Measurements from ENCODE around the gene ABCC10.
"Not testable (repeated sequence)": the region's sequence is repeated elsewhere in the genome, so short reads cannot be mapped to it uniquely, and the experiment has no call there.

ABCC10 gene

GRCh38 chr6:43464337-43464736, 37.0 kb downstream of the ABCC10 start:
- no peaks in the 10 kb centered on the region for H3F3A ChIP-seq (ENCODE audit: low read depth)
- H3K79me2 ChIP-seq (ENCODE audit: insufficient read depth, low read length), result no peaks in the 10 kb centered on the region
- no peaks in the 10 kb centered on the region for H3K27me3 ChIP-seq (ENCODE audit: insufficient read depth, low read length, poor library complexity, severe bottlenecking)
- H3K4me3 ChIP-seq (ENCODE audit: low read length, poor library complexity, severe bottlenecking), result no peak overlapping the region
- H3K4me2 ChIP-seq (ENCODE audit: low read depth, low read length, poor library complexity, severe bottlenecking), result no peak overlapping the region
- no peak overlapping the region for H2AFZ ChIP-seq (ENCODE audit: low read length)
- H3K9ac ChIP-seq (ENCODE audit: low read depth, low read length, poor library complexity, severe bottlenecking), result no peak overlapping the region
- H3K9me2 ChIP-seq (replicated peaks; ENCODE audit: low read depth, low read length), result no peaks in the 10 kb centered on the region
- H3K36me3 ChIP-seq (ENCODE audit: insufficient read depth, low read length), result no peaks in the 10 kb centered on the region
- no peaks in the 10 kb centered on the region for H4K20me1 ChIP-seq (ENCODE audit: insufficient read depth, low read length, poor library complexity, severe bottlenecking)
- H3K9me3 ChIP-seq (ENCODE audit: insufficient read depth, low read depth, low read length), result no peaks in the 10 kb centered on the region
- H3K4me1 ChIP-seq (ENCODE audit: insufficient read depth, low read length, poor library complexity, severe bottlenecking), result no peaks in the 10 kb centered on the region
- no peak for TF ChIP-seq EZH2phosphoT487 (IDR thresholded peaks at IDR 0.05; ENCODE audit: borderline replicate concordance)
- no peak for TF ChIP-seq CTCF (conservative IDR thresholded peaks at IDR 0.05; ENCODE audit: low read length)

DNA sequence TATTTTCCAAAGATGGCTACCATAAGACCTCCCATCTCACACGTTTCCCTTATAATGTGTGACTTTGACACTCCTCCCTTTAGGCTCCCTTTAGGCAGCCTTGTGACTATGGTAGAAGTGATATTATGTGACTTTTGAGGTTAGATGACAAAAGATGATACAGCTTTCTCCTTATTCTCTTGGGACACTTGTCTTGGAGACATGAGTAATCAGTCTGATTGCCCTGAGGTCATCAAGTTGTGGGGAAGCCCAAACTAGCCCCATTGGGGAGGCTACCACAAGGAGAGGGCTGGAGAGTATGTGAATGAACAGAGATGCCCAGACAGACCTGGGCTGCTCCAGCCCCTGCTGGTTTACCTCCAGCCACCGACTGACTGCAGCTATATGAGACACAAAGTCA, 38.6 kb downstream of the ABCC10 start:
- Histone ChIP-seq H3K4me3 (ENCODE audit: low read length, poor library complexity, severe bottlenecking) (no peak overlapping the region), H4K20me1 (ENCODE audit: insufficient read depth, low read length, poor library complexity, severe bottlenecking) (no peaks in the 10 kb centered on the region), H3F3A (ENCODE audit: low read depth) (no peaks in the 10 kb centered on the region), H3K79me2 (ENCODE audit: insufficient read depth, low read length) (no peaks in the 10 kb centered on the region), H3K4me2 (ENCODE audit: low read depth, low read length, poor library complexity, severe bottlenecking) (no peak overlapping the region), H3K27me3 (ENCODE audit: insufficient read depth, low read length, poor library complexity, severe bottlenecking) (no peaks in the 10 kb centered on the region), H3K9ac (ENCODE audit: low read depth, low read length, poor library complexity, severe bottlenecking) (no peak overlapping the region), H3K36me3 (ENCODE audit: insufficient read depth, low read length) (no peaks in the 10 kb centered on the region), H3K4me1 (ENCODE audit: insufficient read depth, low read length, poor library complexity, severe bottlenecking) (no peaks in the 10 kb centered on the region), H3K9me3 (ENCODE audit: insufficient read depth, low read depth, low read length) (no peaks in the 10 kb centered on the region), H3K9me2 (replicated peaks; ENCODE audit: low read depth, low read length) (no peaks in the 10 kb centered on the region), H2AFZ (ENCODE audit: low read length) (no peak overlapping the region)
- TF ChIP-seq CTCF (conservative IDR thresholded peaks at IDR 0.05; ENCODE audit: low read length) (no peak), EZH2phosphoT487 (IDR thresholded peaks at IDR 0.05; ENCODE audit: borderline replicate concordance) (no peak)

GRCh38 chr6:43467265-43467664, 39.9 kb downstream of the ABCC10 start:
- not testable (repeated sequence) for H4K20me1 ChIP-seq (ENCODE audit: insufficient read depth, low read length, poor library complexity, severe bottlenecking); H3F3A ChIP-seq (ENCODE audit: low read depth); H3K9ac ChIP-seq (ENCODE audit: low read depth, low read length, poor library complexity, severe bottlenecking); H3K9me3 ChIP-seq (ENCODE audit: insufficient read depth, low read depth, low read length); H2AFZ ChIP-seq (ENCODE audit: low read length); H3K9me2 ChIP-seq (replicated peaks; ENCODE audit: low read depth, low read length); H3K4me3 ChIP-seq (ENCODE audit: low read length, poor library complexity, severe bottlenecking); H3K4me1 ChIP-seq (ENCODE audit: insufficient read depth, low read length, poor library complexity, severe bottlenecking); H3K4me2 ChIP-seq (ENCODE audit: low read depth, low read length, poor library complexity, severe bottlenecking); H3K36me3 ChIP-seq (ENCODE audit: insufficient read depth, low read length); H3K79me2 ChIP-seq (ENCODE audit: insufficient read depth, low read length); H3K27me3 ChIP-seq (ENCODE audit: insufficient read depth, low read length, poor library complexity, severe bottlenecking)

GRCh38 chr6:43467752-43468151, 40.4 kb downstream of the ABCC10 start:
- Histone ChIP-seq H3K9me2 (replicated peaks; ENCODE audit: low read depth, low read length) (no peaks in the 10 kb centered on the region), H4K20me1 (ENCODE audit: insufficient read depth, low read length, poor library complexity, severe bottlenecking) (no peaks in the 10 kb centered on the region), H3K9ac (ENCODE audit: low read depth, low read length, poor library complexity, severe bottlenecking) (no peak overlapping the region), H3K4me2 (ENCODE audit: low read depth, low read length, poor library complexity, severe bottlenecking) (no peak overlapping the region), H3K27me3 (ENCODE audit: insufficient read depth, low read length, poor library complexity, severe bottlenecking) (no peaks in the 10 kb centered on the region), H3K79me2 (ENCODE audit: insufficient read depth, low read length) (no peaks in the 10 kb centered on the region), H3K4me1 (ENCODE audit: insufficient read depth, low read length, poor library complexity, severe bottlenecking) (no peaks in the 10 kb centered on the region), H3F3A (ENCODE audit: low read depth) (no peaks in the 10 kb centered on the region), H3K36me3 (ENCODE audit: insufficient read depth, low read length) (no peaks in the 10 kb centered on the region), H2AFZ (ENCODE audit: low read length) (no peak overlapping the region), H3K4me3 (ENCODE audit: low read length, poor library complexity, severe bottlenecking) (no peak overlapping the region), H3K9me3 (ENCODE audit: insufficient read depth, low read depth, low read length) (no peaks in the 10 kb centered on the region)
- TF ChIP-seq EZH2phosphoT487 (IDR thresholded peaks at IDR 0.05; ENCODE audit: borderline replicate concordance) (no peak), CTCF (conservative IDR thresholded peaks at IDR 0.05; ENCODE audit: low read length) (no peak)
